Erythroblast (primary cell): ENCODE data around the gene STK32C.

Source experiments
- GATA1 ChIP-seq: IDR thresholded peaks from 2 replicates; pipeline ENCODE4 v1.6.1; 2011; ENCODE audit warnings: low read depth, mild to moderate bottlenecking, control low read depth, low read length, moderate library complexity
- POLR2A ChIP-seq: IDR thresholded peaks from 2 replicates; pipeline ENCODE4 v1.6.1; 2011; ENCODE audit warnings: mild to moderate bottlenecking, low read length

GRCh38 chr10:132313305-132313704 lies 5.6 kb upstream of the STK32C start:
- TF ChIP-seq POLR2A (no peak), GATA1 (no peak)
